ENCODE data around the gene HDAC8. TPM values are rescaled to one million over a fixed set of nuclear protein-coding genes. Genes with fewer than 3 reads are reported as not detected.
A peak's percentile ranks its signal among the peaks of the same experiment; 100 is the strongest.

Gene HDAC8
- total RNA-seq, 1 experiment from 2014 or later, result 21.4 TPM

GRCh38 chrX:72313707-72314641 is 258.7 kb downstream of the HDAC8 start:
- H3K27ac Mint-ChIP-seq, result 0 out of 7 replicates have a peak overlapping the region, but pooled peaks of 1 of the 3 experiments have one; percentile 28
- Histone ChIP-seq H2BK20ac (ENCODE audit: low read depth, low read length, poor library complexity, severe bottlenecking) (no peak overlapping the region), H3K79me1 (ENCODE audit: insufficient read depth, low read depth, low read length, poor library complexity, severe bottlenecking) (no peaks in the 10 kb centered on the region), H3K56ac (ENCODE audit: insufficient read length, low read depth, low read length) (peak overlapping the region; percentile 87), H2BK15ac (ENCODE audit: low read depth, low read length) (no peak overlapping the region), H3T11ph (ENCODE audit: low read length) (no peak overlapping the region), H3K79me2 (ENCODE audit: insufficient read depth, low read length) (no peaks in the 10 kb centered on the region), H4K5ac (ENCODE audit: insufficient read length, low read depth, low read length) (no peak overlapping the region), H3K18ac (ENCODE audit: insufficient read length, low read depth, low read length) (no peak overlapping the region), H2BK120ac (ENCODE audit: low read depth, low read length, poor library complexity, severe bottlenecking) (no peak overlapping the region), H2AFZ (ENCODE audit: low read length) (no peak overlapping the region), H3K9me3 (ENCODE audit: control insufficient read depth, low read depth, low read length) (peaks cover 18% of the 10 kb centered on the region), H3K9ac (ENCODE audit: extremely low read depth, insufficient read length, low read length) (no peak overlapping the region), H3K4me1 (ENCODE audit: insufficient read depth, low read length) (no peaks in the 10 kb centered on the region; the same call in 1 of the 2 replicates), H3K27me3 (ENCODE audit: insufficient read depth, low read length) (no peaks in the 10 kb centered on the region; the same call in 1 of the 2 replicates), H3K23ac (ENCODE audit: insufficient read length, low read depth, low read length) (no peak overlapping the region), H3K27ac (ENCODE audit: insufficient read length, low read depth, low read length) (no peak overlapping the region), H2BK12ac (ENCODE audit: insufficient read length, low read depth, low read length) (no peak overlapping the region), H3K4ac (ENCODE audit: low read depth, low read length) (no peak overlapping the region), H4K91ac (ENCODE audit: insufficient read length, low read depth, low read length) (no peak overlapping the region), H3K14ac (ENCODE audit: insufficient read depth, low read length) (no peak overlapping the region), H2BK5ac (ENCODE audit: insufficient read length, low read length) (no peak overlapping the region), H4K8ac (replicated peaks; ENCODE audit: insufficient read length, low read depth, low read length) (no peak overlapping the region), H3K23me2 (ENCODE audit: insufficient read length, low read depth, low read length, poor library complexity, severe bottlenecking) (peaks cover 7% of the 10 kb centered on the region), H2AK5ac (ENCODE audit: insufficient read length, low read length) (no peak overlapping the region), H3K4me2 (ENCODE audit: insufficient read depth, insufficient read length, low read length) (no peak overlapping the region), H4K20me1 (ENCODE audit: control insufficient read depth, insufficient read depth, insufficient read length) (peaks cover 2% of the 10 kb centered on the region)
- TF ChIP-seq CTCF (conservative IDR thresholded peaks at IDR 0.05), result no peak
- DNase-seq, result no peak
- WGBS (ENCODE audit: extremely low coverage, insufficient read length, low lambda C conversion rate), result no CpG with 5 or more reads among the region's 8 CpGs
- peaks cover 53 to 75% of the 10 kb centered on the region in 2 experiments for H3K9me3 Mint-ChIP-seq
- H3K27me3 Mint-ChIP-seq (ENCODE audit: low read depth), result peaks cover 34% of the 10 kb centered on the region
- H3K4me1 Mint-ChIP-seq, result peaks cover 8 to 24% of the 10 kb centered on the region in 2 experiments
- H3K36me3 Mint-ChIP-seq (ENCODE audit: insufficient read depth in 1 of 3, low read depth in 3 of 3), result peaks cover 0 to 6% (median 5%) of the 10 kb centered on the region in 3 experiments; a peak in 2 of 7 replicates
- H3K4me3 Mint-ChIP-seq, result no peak overlapping the region
